ENCODE data around the gene TRPM7.
"Not testable (repeated sequence)": the region's sequence is repeated elsewhere in the genome, so short reads cannot be mapped to it uniquely, and the experiment has no call there.

TRPM7 gene

GRCh38 chr15:50613600-50613999 lies 73.0 kb downstream of the TRPM7 start:
- no peaks in the 10 kb centered on the region for H3K79me2 ChIP-seq (ENCODE audit: insufficient read depth, low read length)
- no peak overlapping the region for H3K9ac ChIP-seq (ENCODE audit: low read length)
- no peaks in the 10 kb centered on the region for H3K9me2 ChIP-seq (ENCODE audit: low read depth, low read length)
- no peak overlapping the region for H3K4me3 ChIP-seq (ENCODE audit: low read depth, low read length, poor library complexity, severe bottlenecking)
- H3K4me2 ChIP-seq (ENCODE audit: low read length), result no peak overlapping the region
- H3F3A ChIP-seq (ENCODE audit: insufficient read depth, low read length), result no peaks in the 10 kb centered on the region
- no peaks in the 10 kb centered on the region for H3K27me3 ChIP-seq (ENCODE audit: insufficient read depth, low read length)
- TF ChIP-seq EZH2 (IDR thresholded peaks at IDR 0.05; ENCODE audit: borderline replicate concordance, low read length) (no peak), CTCF (IDR thresholded peaks at IDR 0.05; ENCODE audit: low read length) (no peak)
- no peaks in the 10 kb centered on the region for H3K4me1 ChIP-seq (ENCODE audit: insufficient read depth, low read length, severe bottlenecking)
- H2AFZ ChIP-seq (ENCODE audit: low read length), result no peak overlapping the region
- no peaks in the 10 kb centered on the region for H3K9me3 ChIP-seq (ENCODE audit: low read length)
- no peaks in the 10 kb centered on the region for H4K20me1 ChIP-seq (ENCODE audit: insufficient read depth, low read length)
- H3K27ac ChIP-seq (ENCODE audit: low read depth, low read length, poor library complexity, severe bottlenecking), result no peak overlapping the region
- H3K36me3 ChIP-seq (ENCODE audit: insufficient read depth, low read length), result peaks cover 50% of the 10 kb centered on the region

- TF ChIP-seq EZH2 (IDR thresholded peaks at IDR 0.05; ENCODE audit: borderline replicate concordance, low read length) (no peak), CTCF (IDR thresholded peaks at IDR 0.05; ENCODE audit: low read length) (no peak)
- H2AFZ ChIP-seq (ENCODE audit: low read length), result no peak overlapping the region
- peaks cover 4% of the 10 kb centered on the region; the same call in 1 of the 2 replicates for H3K9me3 ChIP-seq (ENCODE audit: low read length)
- H3F3A ChIP-seq (ENCODE audit: insufficient read depth, low read length), result no peaks in the 10 kb centered on the region
- H3K4me1 ChIP-seq (ENCODE audit: insufficient read depth, low read length, severe bottlenecking), result no peaks in the 10 kb centered on the region
- no peak overlapping the region for H3K9ac ChIP-seq (ENCODE audit: low read length)
- no peak overlapping the region for H3K4me2 ChIP-seq (ENCODE audit: low read length)
- no peaks in the 10 kb centered on the region for H4K20me1 ChIP-seq (ENCODE audit: insufficient read depth, low read length)
- H3K36me3 ChIP-seq (ENCODE audit: insufficient read depth, low read length), result peaks cover 93% of the 10 kb centered on the region
- no peak overlapping the region for H3K4me3 ChIP-seq (ENCODE audit: low read depth, low read length, poor library complexity, severe bottlenecking)
- H3K79me2 ChIP-seq (ENCODE audit: insufficient read depth, low read length), result no peaks in the 10 kb centered on the region
- no peaks in the 10 kb centered on the region for H3K27me3 ChIP-seq (ENCODE audit: insufficient read depth, low read length)
- no peaks in the 10 kb centered on the region for H3K9me2 ChIP-seq (ENCODE audit: low read depth, low read length)
- no peak overlapping the region for H3K27ac ChIP-seq (ENCODE audit: low read depth, low read length, poor library complexity, severe bottlenecking)
Observed at GRCh38 chr15:50607129-50607528, 79.5 kb downstream of the TRPM7 start.

- Histone ChIP-seq H3F3A (ENCODE audit: insufficient read depth, low read length) (no peaks in the 10 kb centered on the region), H2AFZ (ENCODE audit: low read length) (no peak overlapping the region), H3K79me2 (ENCODE audit: insufficient read depth, low read length) (no peaks in the 10 kb centered on the region), H3K4me1 (ENCODE audit: insufficient read depth, low read length, severe bottlenecking) (no peaks in the 10 kb centered on the region), H3K4me2 (ENCODE audit: low read length) (no peak overlapping the region), H3K9ac (ENCODE audit: low read length) (no peak overlapping the region), H3K9me2 (ENCODE audit: low read depth, low read length) (no peaks in the 10 kb centered on the region), H3K27ac (ENCODE audit: low read depth, low read length, poor library complexity, severe bottlenecking) (no peak overlapping the region), H4K20me1 (ENCODE audit: insufficient read depth, low read length) (no peaks in the 10 kb centered on the region), H3K9me3 (ENCODE audit: low read length) (peaks cover 4% of the 10 kb centered on the region; the same call in 1 of the 2 replicates), H3K27me3 (ENCODE audit: insufficient read depth, low read length) (no peaks in the 10 kb centered on the region), H3K4me3 (ENCODE audit: low read depth, low read length, poor library complexity, severe bottlenecking) (no peak overlapping the region), H3K36me3 (ENCODE audit: insufficient read depth, low read length) (peaks cover 76% of the 10 kb centered on the region)
- TF ChIP-seq EZH2 (IDR thresholded peaks at IDR 0.05; ENCODE audit: borderline replicate concordance, low read length) (no peak), CTCF (IDR thresholded peaks at IDR 0.05; ENCODE audit: low read length) (no peak)
Observed at GRCh38 chr15:50605462-50605861, 81.1 kb downstream of the TRPM7 start.

GRCh38 chr15:50602028-50602427 lies 84.6 kb downstream of the TRPM7 start:
- H3K4me2 ChIP-seq (ENCODE audit: low read length); H3K27ac ChIP-seq (ENCODE audit: low read depth, low read length, poor library complexity, severe bottlenecking); H3K9me2 ChIP-seq (ENCODE audit: low read depth, low read length); H3K4me1 ChIP-seq (ENCODE audit: insufficient read depth, low read length, severe bottlenecking); H3K79me2 ChIP-seq (ENCODE audit: insufficient read depth, low read length); H3K9me3 ChIP-seq (ENCODE audit: low read length); H4K20me1 ChIP-seq (ENCODE audit: insufficient read depth, low read length); H2AFZ ChIP-seq (ENCODE audit: low read length); H3K27me3 ChIP-seq (ENCODE audit: insufficient read depth, low read length); H3F3A ChIP-seq (ENCODE audit: insufficient read depth, low read length); H3K9ac ChIP-seq (ENCODE audit: low read length); H3K4me3 ChIP-seq (ENCODE audit: low read depth, low read length, poor library complexity, severe bottlenecking): not testable (repeated sequence)
- H3K36me3 ChIP-seq (ENCODE audit: insufficient read depth, low read length), result peaks cover 71% of the 10 kb centered on the region
